G401 (cell line): ENCODE results near the gene NPFFR2. TPM values are rescaled to one million over a fixed set of nuclear protein-coding genes. Genes with fewer than 3 reads are reported as not detected.
"Not testable (repeated sequence)": the region's sequence is repeated elsewhere in the genome, so short reads cannot be mapped to it uniquely, and the experiment has no call there.

Experiments used
- DNase-seq: peaks from one replicate; pipeline ENCODE4 v3.0.0-alpha.2; 2015; ENCODE audit warnings: low spot score
- in situ Hi-C: cut with HindIII; loops from 2 replicates; pipeline ENCODE4 v1.10.0; 2016; ENCODE audit warnings: low sequenced_read_pairs, mixed read lengths
- total RNA-seq: library from RNA; depleted of rRNA; stranded (reverse); fragments of >200 nt; shearing (Covaris generic); gene quantifications from 2 replicates; pipeline ENCODE4 v1.2.3, GENCODE V29; 2014

The NPFFR2 gene
- total RNA-seq, 1 experiment from 2014 or later: 1.3 TPM

DNA sequence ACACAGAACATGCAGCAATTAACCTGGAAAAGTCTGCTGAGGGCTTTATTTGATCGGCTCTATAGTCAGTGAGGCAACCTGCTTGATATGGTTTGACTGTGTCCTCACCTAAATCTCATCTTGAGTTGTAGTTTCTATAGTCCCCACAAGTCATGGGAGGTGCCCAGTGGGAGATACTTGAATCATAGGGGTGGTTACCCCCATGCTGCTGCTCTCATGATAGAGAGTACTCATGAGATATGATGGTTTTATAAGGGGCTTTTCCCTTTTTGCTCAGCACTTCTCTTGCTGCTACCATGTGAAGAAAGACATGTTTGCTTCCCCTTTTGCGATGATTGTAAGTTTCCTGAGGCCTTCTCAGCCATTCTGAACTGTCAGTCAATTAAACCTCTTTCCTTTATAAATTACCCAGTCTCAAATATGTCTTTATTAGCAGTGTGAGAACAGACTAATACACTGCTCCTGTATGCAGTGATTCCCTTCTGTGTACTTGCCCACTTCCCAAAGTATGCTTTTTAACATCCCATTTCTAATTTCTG lies 78.2 kb downstream of the NPFFR2 start:
- in situ Hi-C loops: no loop called here
- DNase-seq: no peak

DNA sequence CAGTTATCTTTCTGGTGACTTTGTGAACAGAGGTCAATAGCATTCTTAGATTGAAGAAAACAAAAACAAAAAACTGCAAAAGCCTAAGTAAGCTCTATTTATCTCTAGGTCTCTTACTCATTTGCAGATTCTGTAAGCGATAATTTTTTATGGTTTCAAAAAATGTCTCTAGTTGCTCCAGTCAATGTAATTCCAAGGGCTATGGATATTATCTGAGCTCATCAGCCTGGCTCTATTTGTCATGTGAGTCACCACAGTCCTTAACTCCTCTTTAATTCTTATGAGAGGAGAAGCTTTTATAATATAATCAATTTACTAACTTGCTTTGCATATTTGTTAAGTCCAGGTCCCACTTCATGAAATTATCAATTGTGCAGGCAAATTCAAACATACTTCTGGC lies 79.1 kb downstream of the NPFFR2 start:
- no peak for DNase-seq
- in situ Hi-C loops: no loop called here

DNA sequence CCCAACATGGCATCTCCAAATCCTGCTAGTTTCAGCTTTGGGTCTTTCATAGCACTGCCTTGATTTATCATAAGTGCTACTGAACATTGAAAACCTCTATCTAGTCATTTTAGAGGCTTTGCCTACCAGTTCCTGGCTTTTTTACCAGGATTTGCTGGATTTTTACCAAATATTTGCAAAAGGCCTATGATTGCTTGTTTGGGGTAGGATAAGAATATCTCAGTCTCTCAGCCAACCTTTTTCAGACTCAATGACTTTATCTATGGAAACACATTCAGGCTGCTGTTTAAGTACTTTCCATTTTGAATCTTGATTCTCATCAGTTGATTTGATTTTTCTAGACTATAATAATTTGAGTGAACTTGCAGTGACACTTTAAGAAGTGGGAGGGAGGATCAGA lies 80.1 kb downstream of the NPFFR2 start:
- in situ Hi-C loops: no loop called here
- DNase-seq: no peak

DNA sequence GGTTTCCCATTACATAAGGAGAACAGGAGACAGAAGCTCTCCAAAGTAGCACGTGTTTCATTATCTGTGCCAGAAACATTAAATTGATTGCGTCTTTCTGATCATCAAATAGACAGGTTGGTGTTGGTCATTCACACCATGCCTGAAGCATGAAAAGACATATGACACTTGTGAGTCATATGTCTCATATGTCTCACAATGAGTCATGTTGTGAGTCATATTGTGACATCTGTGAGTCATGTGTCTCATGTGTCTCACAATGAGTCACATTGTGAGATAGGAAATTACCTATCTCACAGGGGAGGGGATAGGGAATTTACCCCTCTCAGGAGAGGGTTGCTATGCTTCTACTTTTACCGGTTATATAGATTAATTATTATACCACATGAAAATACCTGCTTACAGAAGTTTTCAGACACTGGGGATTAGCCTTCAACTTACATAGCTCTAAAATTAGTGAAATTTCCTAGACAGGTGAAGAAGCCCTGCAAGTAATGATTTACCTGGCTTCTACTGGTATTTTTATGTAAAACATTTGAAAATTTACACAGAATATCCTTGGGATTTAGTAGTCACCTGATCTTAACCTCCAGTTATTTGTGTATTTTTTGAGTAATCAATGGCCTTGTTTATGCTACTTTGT lies 80.8 kb downstream of the NPFFR2 start:
- no peak for DNase-seq
- in situ Hi-C loops: no loop called here

DNA sequence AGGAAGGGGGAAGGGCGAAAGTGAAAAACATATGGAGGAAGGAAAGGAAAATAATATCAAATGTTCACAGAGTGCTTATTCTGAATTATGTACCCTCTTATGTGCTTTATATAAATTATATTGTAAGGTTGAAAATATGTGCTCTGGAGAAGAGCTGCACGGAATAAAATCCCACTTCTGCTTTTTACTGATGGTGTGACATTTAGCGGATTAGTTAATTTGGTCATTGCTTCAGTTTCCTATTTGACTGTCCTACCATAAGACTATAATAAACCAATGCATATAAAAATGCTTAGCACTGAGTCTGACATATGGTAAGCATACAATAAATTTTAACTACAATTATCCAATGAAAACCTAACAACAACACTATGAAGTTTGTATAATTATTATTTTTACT lies 86.2 kb downstream of the NPFFR2 start:
- DNase-seq: no peak
- in situ Hi-C loops: no loop called here

DNA sequence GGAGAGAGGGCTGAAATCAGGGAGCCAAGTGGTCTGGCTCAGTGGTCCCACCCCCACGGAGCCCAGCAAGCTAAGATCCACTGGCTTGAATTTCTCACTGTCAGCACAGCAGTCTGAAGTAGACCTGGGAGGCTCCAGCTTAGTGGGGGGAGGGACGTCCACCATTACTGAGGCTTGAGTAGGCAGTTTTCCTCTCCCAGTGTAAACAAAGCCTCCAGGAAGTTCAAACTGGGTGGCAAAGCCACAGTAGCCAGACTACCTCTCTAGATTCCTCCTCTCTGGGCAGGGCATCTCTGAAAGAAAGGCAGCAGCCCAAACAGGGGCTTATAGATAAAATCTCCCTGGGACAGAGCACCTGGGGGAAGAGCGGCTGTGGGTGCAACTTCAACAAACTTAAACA lies 88.1 kb downstream of the NPFFR2 start:
- in situ Hi-C loops: no loop called here

DNA sequence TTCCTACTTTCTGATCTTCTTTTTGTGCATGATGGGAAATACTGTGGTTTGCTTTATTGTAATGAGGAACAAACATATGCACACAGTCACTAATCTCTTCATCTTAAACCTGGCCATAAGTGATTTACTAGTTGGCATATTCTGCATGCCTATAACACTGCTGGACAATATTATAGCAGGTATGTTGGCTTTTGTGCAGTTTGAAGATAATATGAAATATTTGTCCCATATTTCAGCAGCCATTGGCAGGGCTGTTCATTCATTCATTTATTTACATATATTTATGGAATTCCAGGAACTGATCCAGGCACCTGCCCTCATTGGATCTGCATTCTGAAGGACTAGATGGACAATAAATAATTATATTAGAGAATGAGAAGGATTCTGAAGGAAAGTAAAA lies 96.9 kb downstream of the NPFFR2 start:
- in situ Hi-C loops: no loop called here
- DNase-seq: no peak

More for the DNA sequence above, 88.1 kb downstream of the NPFFR2 start:
- no peak for DNase-seq

DNA sequence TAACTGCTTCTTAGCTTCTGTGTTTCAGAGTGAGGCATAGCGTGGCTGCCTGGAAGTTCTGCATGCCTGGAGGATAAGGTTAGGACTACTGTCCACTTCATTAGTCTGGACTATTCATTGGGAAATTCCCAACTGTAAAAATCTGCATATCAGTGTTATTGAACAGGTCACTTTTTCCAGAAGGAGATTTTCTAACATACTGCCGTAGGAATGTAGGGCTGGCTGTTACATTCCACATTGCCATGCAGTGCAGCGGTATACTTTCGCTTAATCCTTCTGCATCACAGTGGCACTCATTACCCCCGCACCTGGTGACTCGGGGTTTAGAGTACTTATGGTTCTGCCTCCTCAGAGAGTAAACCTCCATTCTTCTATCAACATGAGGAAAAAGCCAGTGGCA lies 104.6 kb downstream of the NPFFR2 start:
- no peak for DNase-seq
- in situ Hi-C loops: no loop called here

DNA sequence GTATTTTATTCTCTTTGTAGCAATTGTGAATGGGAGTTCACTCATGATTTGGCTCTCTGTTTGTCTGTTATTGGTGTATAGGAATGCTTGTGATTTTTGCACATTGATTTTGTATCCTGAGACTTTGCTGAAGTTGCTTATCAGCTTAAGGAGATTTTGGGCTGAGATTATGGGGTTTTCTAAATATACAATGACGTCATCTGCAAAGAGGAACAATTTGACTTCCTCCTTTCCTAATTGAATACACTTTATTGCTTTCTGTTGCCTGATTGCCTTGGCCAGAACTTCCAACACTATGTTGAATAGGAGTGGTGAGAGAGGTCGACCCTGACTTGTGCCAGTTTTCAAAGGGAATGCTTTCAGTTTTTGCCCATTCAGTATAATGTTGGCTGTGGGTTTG lies 108.2 kb downstream of the NPFFR2 start:
- in situ Hi-C loops, DNase-seq: not testable (repeated sequence)

DNA sequence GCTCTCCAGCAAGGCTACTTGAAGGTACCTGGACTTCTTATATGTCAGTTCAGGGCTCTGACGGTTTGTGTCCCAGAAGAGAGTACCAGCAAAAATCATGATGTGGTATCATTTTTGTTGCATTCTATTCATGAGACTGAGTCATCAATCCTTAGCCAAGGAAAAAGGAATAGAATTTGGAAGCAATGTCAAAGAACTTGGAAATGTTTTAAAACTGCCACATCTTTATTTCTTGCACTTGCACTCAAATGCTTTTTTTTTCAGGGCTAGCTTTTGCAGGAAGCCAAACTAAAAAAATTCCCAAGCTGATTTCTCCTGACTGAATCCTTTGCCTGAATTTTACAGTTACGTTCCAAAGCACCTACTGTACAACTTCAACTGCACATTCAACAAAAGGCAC lies 112.4 kb downstream of the NPFFR2 start:
- in situ Hi-C loops: no loop called here
- no peak for DNase-seq

DNA sequence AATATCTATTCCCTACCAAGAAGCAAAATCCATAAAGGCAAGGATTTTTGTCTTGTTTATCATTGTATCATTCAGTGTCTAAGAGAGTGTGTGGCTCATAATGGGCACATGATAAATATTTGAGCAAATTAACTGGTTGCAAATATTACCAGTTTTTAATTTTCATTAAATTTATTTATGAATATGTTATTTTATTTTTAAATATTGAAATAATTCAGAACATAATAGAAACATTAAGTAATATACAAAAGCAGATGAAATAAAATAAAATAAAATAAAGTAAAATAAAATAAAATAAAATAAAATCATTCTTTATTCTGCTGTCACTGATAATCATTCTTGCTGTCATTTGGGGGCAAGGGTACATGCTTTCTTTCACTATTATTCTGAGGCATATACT lies 120.9 kb downstream of the NPFFR2 start:
- no peak for DNase-seq
- in situ Hi-C loops: no loop called here

DNA sequence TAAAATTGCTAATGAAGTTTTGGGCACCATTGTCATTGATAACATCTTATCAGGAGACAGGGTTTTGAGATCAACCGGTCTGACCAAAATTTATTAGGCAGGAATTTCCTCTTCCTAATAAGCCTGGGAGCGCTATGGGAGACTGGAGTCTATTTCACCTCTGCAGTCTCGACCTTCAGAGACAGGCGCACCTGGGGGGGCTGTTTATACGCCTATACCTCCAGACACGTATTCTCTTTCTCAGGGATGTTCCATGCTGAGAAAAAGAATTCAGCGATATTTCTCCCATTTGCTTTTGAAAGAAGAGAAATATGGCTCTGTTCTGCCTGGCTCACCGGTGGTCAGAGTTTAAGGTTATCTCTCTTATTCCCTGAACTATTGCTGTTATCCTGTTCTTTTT lies 121.8 kb downstream of the NPFFR2 start:
- in situ Hi-C loops, DNase-seq: not testable (repeated sequence)

DNA sequence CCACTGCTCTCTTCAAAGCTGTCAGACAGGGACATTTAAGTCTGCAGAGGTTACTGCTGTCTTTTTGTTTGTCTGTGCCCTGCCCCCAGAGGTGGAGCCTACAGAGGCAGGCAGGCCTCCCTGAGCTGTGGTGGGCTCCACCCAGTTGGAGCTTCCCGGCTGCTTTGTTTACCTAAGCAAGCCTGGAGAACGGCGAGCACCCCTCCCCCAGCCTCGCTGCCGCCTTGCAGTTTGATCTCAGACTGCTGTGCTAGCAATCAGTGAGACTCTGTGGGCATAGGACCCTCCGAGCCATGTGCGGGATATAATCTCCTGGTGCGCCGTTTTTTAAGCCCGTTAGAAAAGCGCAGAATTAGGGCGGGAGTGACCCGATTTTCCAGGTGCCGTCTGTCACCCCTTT lies 137.5 kb downstream of the NPFFR2 start:
- in situ Hi-C loops, DNase-seq: not testable (repeated sequence)

DNA sequence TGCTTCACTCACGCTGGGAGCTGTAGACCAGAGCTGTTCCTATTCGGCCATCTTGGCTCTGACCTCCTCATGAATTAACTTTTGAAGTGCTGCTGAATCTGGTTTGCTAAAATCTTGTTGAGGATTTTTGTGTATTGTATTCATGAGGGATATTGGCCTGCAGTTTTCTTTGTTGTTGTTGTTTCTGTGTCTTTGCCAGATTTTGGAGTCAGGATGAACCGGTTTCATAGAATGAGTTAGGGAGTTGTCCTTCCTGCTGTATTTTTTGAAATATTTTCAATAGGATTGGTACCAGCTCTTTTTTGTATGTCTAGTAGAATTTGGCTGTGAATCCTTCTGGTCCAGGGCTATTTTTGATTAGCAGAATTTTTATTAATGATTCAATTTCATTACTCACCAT lies 138.1 kb downstream of the NPFFR2 start:
- in situ Hi-C loops: no loop called here
- DNase-seq: no peak

DNA sequence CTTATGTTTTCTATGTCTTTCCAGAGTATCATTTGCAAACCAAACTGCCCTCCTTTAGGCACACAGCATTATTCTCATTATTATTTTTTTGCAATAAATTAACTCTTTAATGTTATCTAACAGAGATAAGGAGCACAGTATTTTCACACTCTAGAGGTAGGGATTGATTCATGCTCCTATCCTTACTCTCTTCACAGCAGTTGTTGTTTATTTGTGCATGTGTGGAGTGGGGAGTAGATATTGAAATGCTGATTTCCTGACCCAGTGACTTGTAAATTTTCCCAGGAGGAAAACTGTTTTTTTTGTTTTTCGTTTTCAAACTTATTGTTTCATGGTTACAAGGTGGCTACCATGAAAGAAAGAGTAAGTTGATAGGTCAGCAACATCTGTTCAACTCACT lies 140.0 kb downstream of the NPFFR2 start:
- in situ Hi-C loops: no loop called here

DNA sequence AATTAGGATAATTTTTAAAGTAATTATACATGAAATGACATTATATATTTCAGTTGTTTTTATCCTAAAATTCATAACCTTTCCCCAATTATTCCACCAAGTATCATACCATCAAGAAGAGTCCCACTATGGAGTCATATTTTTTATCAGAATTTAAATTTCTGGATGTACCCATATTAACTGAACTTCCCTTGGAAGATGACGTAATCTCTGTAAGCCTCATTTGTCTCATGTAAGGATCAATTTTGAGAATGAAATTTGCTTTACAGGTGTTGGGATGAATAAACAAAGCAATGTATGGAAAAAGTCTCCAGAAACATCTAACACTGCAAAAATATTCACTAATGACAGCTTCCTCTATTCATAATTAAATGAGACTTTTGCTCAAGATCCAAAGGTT lies 147.5 kb downstream of the NPFFR2 start:
- in situ Hi-C loops: no loop called here
- no peak for DNase-seq

More for the DNA sequence above, 140.0 kb downstream of the NPFFR2 start:
- DNase-seq: no peak

DNA sequence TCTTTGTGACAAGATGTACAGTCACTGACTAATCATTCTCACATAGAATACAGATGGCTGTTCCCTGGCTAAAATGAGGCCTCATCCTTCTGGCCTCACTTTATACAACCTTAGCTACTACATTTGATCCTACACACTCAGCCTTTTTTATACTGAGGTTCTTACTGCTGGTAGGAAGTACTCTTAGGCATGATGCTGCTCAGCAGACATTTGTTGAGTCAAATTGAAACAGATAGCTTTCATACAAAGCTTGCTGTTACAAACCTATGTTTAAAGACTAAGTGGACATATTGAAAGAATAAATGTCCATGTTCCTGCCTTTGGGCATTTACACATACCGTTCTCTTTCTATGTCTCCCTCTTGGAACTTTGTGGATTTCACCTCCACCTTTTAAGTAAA lies 154.9 kb downstream of the NPFFR2 start:
- DNase-seq: no peak
- in situ Hi-C loops: no loop called here

DNA sequence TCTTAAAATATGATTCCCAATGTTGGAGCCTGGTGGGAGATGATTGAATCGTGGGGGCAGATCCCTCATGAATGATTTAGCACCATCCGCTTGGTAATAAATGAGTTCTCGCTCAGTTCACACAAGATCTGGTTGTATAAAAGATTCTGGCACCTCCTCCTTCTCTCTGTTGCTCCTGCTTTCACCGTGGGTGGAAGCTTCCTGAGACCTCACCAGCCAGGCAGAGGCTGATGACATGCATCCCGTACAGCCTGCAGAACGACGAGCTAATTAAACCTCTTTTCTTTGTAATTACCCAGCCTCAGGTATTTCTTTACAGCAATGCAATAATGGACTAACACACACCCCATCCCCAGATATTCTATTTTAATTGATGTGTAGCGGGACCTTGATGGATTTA lies 162.2 kb downstream of the NPFFR2 start:
- in situ Hi-C loops: no loop called here
- no peak for DNase-seq

DNA sequence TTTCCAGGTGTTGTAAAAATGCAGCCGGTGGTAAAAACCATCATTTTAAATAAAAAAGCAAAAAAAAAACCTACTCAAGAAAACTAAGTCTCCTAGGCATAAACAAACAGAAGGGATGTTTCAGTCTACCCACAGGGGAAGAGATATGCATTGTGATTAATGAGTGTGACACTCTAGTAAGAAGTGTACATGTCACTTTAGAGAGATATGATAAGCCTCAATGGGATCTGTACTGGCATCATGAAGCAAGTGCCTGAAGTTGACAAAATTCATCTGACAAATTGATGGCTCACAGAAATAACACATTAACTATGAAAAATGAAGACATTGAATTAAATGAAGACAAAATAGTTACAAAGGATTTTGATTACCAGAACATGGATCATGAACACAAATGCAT lies 162.7 kb downstream of the NPFFR2 start:
- DNase-seq: no peak
- in situ Hi-C loops: no loop called here
